IMR-90 (cell line): ENCODE measurements around the gene GRIPAP1. TPM values are rescaled to one million over a fixed set of nuclear protein-coding genes. Genes with fewer than 3 reads are reported as not detected.
A peak's percentile ranks its signal among the peaks of the same experiment; 100 is the strongest.

Experiments
- ATAC-seq: fragments of 200-7000 bp; cut with Tn5 transposase; 2 replicates; pipeline ENCODE4 v1.9.1; 2020; ENCODE audit warnings: low read depth, mild to moderate bottlenecking, moderate library complexity
- BruUV-seq: library from RNA; stranded (reverse); fragments of 400-500 nt; replicated peaks from 2 replicates; lab custom pipeline; 2021; lab: Mats Ljungman, UMichigan
- CTCF ChIA-PET: fragments of 300-600 bp; formaldehyde crosslinking; extraction: SDS; loops from one replicate; lab custom pipeline; 2021; ENCODE audit warnings: antibody characterized with exemption; lab: Yijun Ruan, JAX
- POLR2A ChIA-PET: fragments of 300-600 bp; sonication (Branson Sonifier 250); formaldehyde crosslinking; loops from one replicate; lab custom pipeline; 2022; ENCODE audit warnings: antibody characterized with exemption; ENCODE audit not compliant: unreplicated experiment; lab: Charles Lee
- DNase-seq: peaks from one replicate; pipeline ENCODE4 v3.0.0; 2013
- H2AFZ ChIP-seq: replicated peaks from 2 replicates; pipeline ENCODE3; 2013; ENCODE audit warnings: low read length, mild to moderate bottlenecking; ENCODE audit not compliant: poor library complexity
- H2AK5ac ChIP-seq: 2 replicates; pipeline ENCODE4 v1.6.1; 2013; ENCODE audit warnings: low read depth, low read length, inconsistent platforms
- H2AK9ac ChIP-seq: replicated peaks from 2 replicates; pipeline ENCODE3; 2013; ENCODE audit warnings: mild to moderate bottlenecking, low read depth, low read length, moderate library complexity; ENCODE audit not compliant: poor library complexity
- H2BK120ac ChIP-seq: 2 replicates; pipeline ENCODE4 v1.6.1; 2013; ENCODE audit warnings: low read depth, low read length, inconsistent platforms
- H2BK15ac ChIP-seq: 3 replicates; pipeline ENCODE4 v1.6.1; 2013; ENCODE audit warnings: low read depth, low read length, inconsistent platforms
- H2BK20ac ChIP-seq: 2 replicates; pipeline ENCODE4 v1.6.1; 2013; ENCODE audit warnings: low read depth, mild to moderate bottlenecking, inconsistent platforms, low read length, moderate library complexity
- H2BK5ac ChIP-seq: 2 replicates; pipeline ENCODE4 v1.6.1; 2013; ENCODE audit warnings: mild to moderate bottlenecking, low read depth, low read length, inconsistent platforms; ENCODE audit not compliant: poor library complexity, severe bottlenecking
- H3K14ac ChIP-seq: replicated peaks from 2 replicates; pipeline ENCODE4 v1.6.1; 2013; ENCODE audit warnings: low read depth, low read length, inconsistent platforms
- H3K18ac ChIP-seq: 2 replicates; pipeline ENCODE4 v1.6.1; 2013; ENCODE audit warnings: low read depth, low read length, control low read depth
- H3K23ac ChIP-seq: 2 replicates; pipeline ENCODE4 v1.6.1; 2013; ENCODE audit warnings: low read depth, low read length, inconsistent platforms
- H3K27ac ChIP-seq: 2 replicates; pipeline ENCODE4 v1.5.1; 2013; ENCODE audit warnings: mild to moderate bottlenecking, control low read depth, low read length; ENCODE audit not compliant: insufficient read depth
- H3K27me3 ChIP-seq: 2 replicates; pipeline ENCODE4 v1.6.1; 2013; ENCODE audit warnings: low read length; ENCODE audit not compliant: control insufficient read depth, insufficient read depth
- H3K36me3 ChIP-seq: 2 replicates; pipeline ENCODE4 v1.6.1; 2013; ENCODE audit warnings: low read length, mixed read lengths; ENCODE audit not compliant: control insufficient read depth, insufficient read depth
- H3K4ac ChIP-seq: 2 replicates; pipeline ENCODE4 v1.6.1; 2013; ENCODE audit warnings: low read depth, low read length, inconsistent platforms
- H3K4me1 ChIP-seq: 2 replicates; pipeline ENCODE4 v1.6.1; 2013; ENCODE audit warnings: low read length, mixed read lengths; ENCODE audit not compliant: control insufficient read depth, insufficient read depth
- H3K4me2 ChIP-seq: 2 replicates; pipeline ENCODE4 v1.6.1; 2013; ENCODE audit warnings: low read depth, mild to moderate bottlenecking, control low read depth, low read length, moderate library complexity
- H3K4me3 ChIP-seq: 2 replicates; pipeline ENCODE4 v1.5.1; 2013; ENCODE audit warnings: low read depth, mild to moderate bottlenecking, control low read depth, low read length, moderate library complexity; ENCODE audit not compliant: insufficient read depth
- H3K56ac ChIP-seq: 2 replicates; pipeline ENCODE4 v1.6.1; 2013; ENCODE audit warnings: low read length, inconsistent platforms; ENCODE audit not compliant: insufficient read depth; ENCODE audit errors: extremely low read depth
- H3K79me1 ChIP-seq, 2 experiments: 2 replicates each; pipeline ENCODE4 v1.6.1; 2013; ENCODE audit warnings: low read length in 2 of 2, inconsistent platforms in 1 of 2, low read depth in 1 of 2
- H3K9ac ChIP-seq: 2 replicates; pipeline ENCODE4 v1.6.1; 2013; ENCODE audit warnings: low read depth, low read length, control low read depth
- H3K9me1 ChIP-seq: 2 replicates; pipeline ENCODE4 v1.6.1; 2013; ENCODE audit warnings: low read length, inconsistent platforms; ENCODE audit not compliant: insufficient read depth
- H3K9me3 ChIP-seq: 2 replicates; pipeline ENCODE4 v1.6.1; 2013; ENCODE audit warnings: low read length; ENCODE audit not compliant: control insufficient read depth, insufficient read depth
- H4K20me1 ChIP-seq: 2 replicates; pipeline ENCODE4 v1.6.1; 2013; ENCODE audit warnings: low read length, inconsistent platforms; ENCODE audit not compliant: insufficient read depth
- H4K5ac ChIP-seq: 2 replicates; pipeline ENCODE4 v1.6.1; 2013; ENCODE audit warnings: mild to moderate bottlenecking, low read depth, low read length, control low read depth
- H4K8ac ChIP-seq, 2 experiments: 2 replicates each; pipeline ENCODE4 v1.6.1; 2013; ENCODE audit warnings: low read depth in 2 of 2, low read length in 2 of 2, control low read depth in 1 of 2, inconsistent platforms in 1 of 2
- H4K91ac ChIP-seq: 2 replicates; pipeline ENCODE4 v1.6.1; 2013; ENCODE audit warnings: low read depth, low read length, inconsistent platforms; ENCODE audit not compliant: insufficient read depth
- BHLHE40 ChIP-seq: fragments of 150-350 bp; IDR thresholded peaks from 2 replicates; pipeline ENCODE4 v1.6.1; 2016; ENCODE audit warnings: mild to moderate bottlenecking, low read depth, low read length
- MAZ ChIP-seq: IDR thresholded peaks from 2 replicates; pipeline ENCODE4 v1.6.1; 2012; ENCODE audit warnings: low read depth, mild to moderate bottlenecking, low read length, improper control_type of control experiment, moderate library complexity, borderline replicate concordance
- NFE2L2 ChIP-seq: fragments of 150-350 bp; IDR thresholded peaks from 2 replicates; pipeline ENCODE4 v1.6.1; 2016; ENCODE audit warnings: low read depth, mild to moderate bottlenecking, low read length
- RFX5 ChIP-seq: IDR thresholded peaks from 2 replicates; pipeline ENCODE4 v1.8.0; 2012; ENCODE audit warnings: low read depth, mild to moderate bottlenecking, low read length, moderate library complexity
- SMC3 ChIP-seq: fragments of 150-350 bp; IDR thresholded peaks from 2 replicates; pipeline ENCODE4 v1.6.1; 2016; ENCODE audit warnings: low read depth, mild to moderate bottlenecking, antibody characterized with exemption, low read length, moderate library complexity
- WGBS, 2 experiments: methylation state at CpG; one replicate each; pipeline versions ENCODE4 v1.1.5 to v1.1.7; 2013; ENCODE audit warnings: missing lambda C conversion rate in 2 of 2; ENCODE audit not compliant: insufficient read length in 1 of 2; ENCODE audit errors: extremely low coverage in 2 of 2; 5-methylcytosine and 5-hydroxymethylcytosine counted together
- dilution Hi-C: fragments of 300-500 bp; cut with HindIII; formaldehyde crosslinking; loops from one replicate; pipeline ENCODE4 v1.14.3; 2018; ENCODE audit warnings: low sequenced_read_pairs; ENCODE audit not compliant: unreplicated experiment
- in situ Hi-C: fragments of 300-500 bp; cut with MboI; formaldehyde crosslinking; loops from 3 replicates; pipeline ENCODE4 v1.14.3; 2019; ENCODE audit warnings: low sequenced_read_pairs, inconsistent platforms, mixed read lengths
- intact Hi-C: fragments of 100-400 bp; cut with micrococcal nuclease; formaldehyde crosslinking; loops from 2 replicates; pipeline ENCODE4 v1.10.0; 2022
- polyA plus RNA-seq, 3 experiments: library from polyadenylated mRNA; depleted of rRNA; stranded (reverse); fragments of >200 nt; gene quantifications; 2 replicates each; pipeline ENCODE4 v1.2.3, GENCODE V29; 2012; ENCODE audit warnings: low replicate concordance in 1 of 3
- total RNA-seq: library from RNA; depleted of rRNA; stranded (reverse); fragments of >200 nt; gene quantifications from 2 replicates; pipeline ENCODE4 v1.2.3, GENCODE V29; 2012
- TF ChIP-seq, protein P1 (sequence below): conservative IDR thresholded peaks from 2 replicates; pipeline ENCODE4 v1.5.1; 2012; ENCODE audit warnings: mild to moderate bottlenecking, low read depth, low read length, improper control_type of control experiment

Gene GRIPAP1
- total and polyA plus RNA-seq, 2 of the 4 experiments (the other 2 are of a cell fraction), result 17.9 to 25.0 TPM

DNA sequence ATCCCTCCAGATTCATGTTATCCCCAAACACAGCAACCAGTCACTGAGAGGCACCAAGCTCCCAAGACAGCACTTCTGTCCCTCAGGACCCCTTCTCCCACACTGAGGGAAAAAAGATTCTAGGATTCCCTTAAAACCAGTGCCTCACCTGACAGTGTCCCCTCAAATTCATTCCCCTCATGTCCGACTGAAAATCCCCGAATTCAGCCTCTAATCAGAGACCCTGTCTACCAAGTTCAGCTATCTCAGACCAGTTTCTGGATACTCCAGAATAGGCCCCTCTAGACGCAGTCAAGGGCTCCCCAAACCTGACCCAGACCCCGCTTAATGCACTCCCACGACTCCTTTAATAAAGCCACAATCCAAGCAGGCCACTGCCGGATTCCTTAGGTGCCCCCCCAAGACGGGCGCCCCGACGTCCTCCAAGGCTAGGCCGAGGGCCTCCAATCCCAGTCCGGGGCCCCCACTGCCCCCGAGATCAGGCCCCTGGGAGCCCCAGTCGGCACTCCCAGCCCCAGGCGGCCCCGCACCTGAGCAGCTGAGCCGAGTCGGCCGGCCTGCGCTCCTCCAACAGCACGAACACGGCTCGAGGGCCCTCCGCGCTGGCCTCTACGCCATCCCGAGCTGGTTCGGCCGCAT lies 40.6 kb upstream of the GRIPAP1 start:
- Histone ChIP-seq H2BK15ac (peak overlapping the region; percentile 66; the same call in 2 of the 3 replicates), H2AK9ac (peak overlapping the region; percentile 99), H3K27ac (peak overlapping the region; percentile 98), H4K91ac (peak overlapping the region; percentile 98), H3K4ac (peak overlapping the region; percentile 100), H3K23ac (peak overlapping the region; percentile 100), H3K9ac (peak overlapping the region; percentile 90), H2BK5ac (peak overlapping the region; percentile 96), H3K9me1 (no peaks in the 10 kb centered on the region), H3K27me3 (no peaks in the 10 kb centered on the region), H3K14ac (peak overlapping the region; percentile 96), H3K9me3 (no peaks in the 10 kb centered on the region), H3K4me2 (peak overlapping the region; percentile 94), H3K4me3 (peak overlapping the region; percentile 60), H3K18ac (peak overlapping the region; percentile 77), H4K5ac (peak overlapping the region; percentile 82), H2BK20ac (peak overlapping the region; percentile 36), H3K36me3 (peaks cover 22% of the 10 kb centered on the region), H3K4me1 (peaks cover 15% of the 10 kb centered on the region), H4K8ac (peak overlapping the region; percentile 84 to 93), H2BK120ac (peak overlapping the region; percentile 95), H4K20me1 (no peaks in the 10 kb centered on the region), H2AK5ac (peak overlapping the region; percentile 95), H3K56ac (peak overlapping the region; percentile 99), H2AFZ (peak overlapping the region; percentile 66), H3K79me1 (peaks cover 0 to 23% of the 10 kb centered on the region in 2 experiments; a peak in 2 of 4 replicates)
- in situ Hi-C loops (no loop called here), intact Hi-C loops (loop anchor here (1.0 to 5.0 kb wide), 6 partner anchors 32 to 125 kb away; partner anchors contain the start of genes GRIPAP1, PIM2 and PRAF2), dilution Hi-C loops (no loop called here)
- ChIA-PET CTCF (no interaction called here), POLR2A (interaction anchor here (0.7 to 1.2 kb wide), 2 partner anchors 40 to 84 kb away, joined by 3 to 13 read pairs; partner anchors contain the start of gene GRIPAP1)
- 22% methylated on average over 12 of the region's 29 CpGs; no CpG with 5 or more reads in 1 of the 2 experiments for WGBS, 2 experiments
- no peak for DNase-seq
- TF ChIP-seq, protein P1, sequence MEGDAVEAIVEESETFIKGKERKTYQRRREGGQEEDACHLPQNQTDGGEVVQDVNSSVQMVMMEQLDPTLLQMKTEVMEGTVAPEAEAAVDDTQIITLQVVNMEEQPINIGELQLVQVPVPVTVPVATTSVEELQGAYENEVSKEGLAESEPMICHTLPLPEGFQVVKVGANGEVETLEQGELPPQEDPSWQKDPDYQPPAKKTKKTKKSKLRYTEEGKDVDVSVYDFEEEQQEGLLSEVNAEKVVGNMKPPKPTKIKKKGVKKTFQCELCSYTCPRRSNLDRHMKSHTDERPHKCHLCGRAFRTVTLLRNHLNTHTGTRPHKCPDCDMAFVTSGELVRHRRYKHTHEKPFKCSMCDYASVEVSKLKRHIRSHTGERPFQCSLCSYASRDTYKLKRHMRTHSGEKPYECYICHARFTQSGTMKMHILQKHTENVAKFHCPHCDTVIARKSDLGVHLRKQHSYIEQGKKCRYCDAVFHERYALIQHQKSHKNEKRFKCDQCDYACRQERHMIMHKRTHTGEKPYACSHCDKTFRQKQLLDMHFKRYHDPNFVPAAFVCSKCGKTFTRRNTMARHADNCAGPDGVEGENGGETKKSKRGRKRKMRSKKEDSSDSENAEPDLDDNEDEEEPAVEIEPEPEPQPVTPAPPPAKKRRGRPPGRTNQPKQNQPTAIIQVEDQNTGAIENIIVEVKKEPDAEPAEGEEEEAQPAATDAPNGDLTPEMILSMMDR, result no peak
- TF ChIP-seq RFX5 (no peak), NFE2L2 (no peak), BHLHE40 (no peak), SMC3 (no peak), MAZ (no peak)
- ATAC-seq, result no peak; the same call in 1 of the 2 replicates
- BruUV-seq, result no TSS peak
